ENCODE data around the gene STAC. TPM values are rescaled to one million over a fixed set of nuclear protein-coding genes. Genes with fewer than 3 reads are reported as not detected.

Gene STAC
- total RNA-seq, 4 donors from 2014 or later = 3.1 to 7.6 (median 5.5) TPM

- TF ChIP-seq, protein P1, sequence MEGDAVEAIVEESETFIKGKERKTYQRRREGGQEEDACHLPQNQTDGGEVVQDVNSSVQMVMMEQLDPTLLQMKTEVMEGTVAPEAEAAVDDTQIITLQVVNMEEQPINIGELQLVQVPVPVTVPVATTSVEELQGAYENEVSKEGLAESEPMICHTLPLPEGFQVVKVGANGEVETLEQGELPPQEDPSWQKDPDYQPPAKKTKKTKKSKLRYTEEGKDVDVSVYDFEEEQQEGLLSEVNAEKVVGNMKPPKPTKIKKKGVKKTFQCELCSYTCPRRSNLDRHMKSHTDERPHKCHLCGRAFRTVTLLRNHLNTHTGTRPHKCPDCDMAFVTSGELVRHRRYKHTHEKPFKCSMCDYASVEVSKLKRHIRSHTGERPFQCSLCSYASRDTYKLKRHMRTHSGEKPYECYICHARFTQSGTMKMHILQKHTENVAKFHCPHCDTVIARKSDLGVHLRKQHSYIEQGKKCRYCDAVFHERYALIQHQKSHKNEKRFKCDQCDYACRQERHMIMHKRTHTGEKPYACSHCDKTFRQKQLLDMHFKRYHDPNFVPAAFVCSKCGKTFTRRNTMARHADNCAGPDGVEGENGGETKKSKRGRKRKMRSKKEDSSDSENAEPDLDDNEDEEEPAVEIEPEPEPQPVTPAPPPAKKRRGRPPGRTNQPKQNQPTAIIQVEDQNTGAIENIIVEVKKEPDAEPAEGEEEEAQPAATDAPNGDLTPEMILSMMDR (IDR thresholded peaks at IDR 0.05; ENCODE audit: low read depth) = no peak
Observed at GRCh38 chr3:36455406-36455805, 75.1 kb downstream of the STAC start.

- TF ChIP-seq, protein P1 (IDR thresholded peaks at IDR 0.05; ENCODE audit: low read depth) = no peak
Observed at GRCh38 chr3:36456784-36457183, 76.5 kb downstream of the STAC start.

GRCh38 chr3:36457667-36458066, 77.4 kb downstream of the STAC start:
- TF ChIP-seq, protein P1 (IDR thresholded peaks at IDR 0.05; ENCODE audit: low read depth) = no peak

GRCh38 chr3:36459177-36459576, 78.9 kb downstream of the STAC start:
- TF ChIP-seq, protein P1 (IDR thresholded peaks at IDR 0.05; ENCODE audit: low read depth) = no peak

DNA sequence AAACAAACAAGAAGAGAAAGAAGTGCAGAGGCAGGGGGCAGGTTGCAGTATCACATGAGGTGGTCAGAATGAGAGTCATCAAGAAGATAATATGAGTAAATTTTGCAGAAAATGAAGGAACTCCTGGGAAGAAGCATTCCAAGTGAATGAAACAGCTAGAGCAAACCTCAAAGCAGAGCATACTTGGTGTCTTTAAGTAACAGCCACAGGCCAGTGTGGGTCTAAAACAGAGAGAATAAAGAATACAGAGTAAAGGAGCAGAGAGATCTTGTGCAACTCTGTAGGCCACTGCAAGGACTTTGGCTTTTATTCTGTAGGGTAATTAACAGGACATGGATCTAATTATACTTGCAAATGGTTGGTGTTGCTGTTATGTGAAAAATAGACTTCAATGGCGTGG, 81.3 kb downstream of the STAC start:
- TF ChIP-seq, protein P1 (IDR thresholded peaks at IDR 0.05; ENCODE audit: low read depth) = no peak

DNA sequence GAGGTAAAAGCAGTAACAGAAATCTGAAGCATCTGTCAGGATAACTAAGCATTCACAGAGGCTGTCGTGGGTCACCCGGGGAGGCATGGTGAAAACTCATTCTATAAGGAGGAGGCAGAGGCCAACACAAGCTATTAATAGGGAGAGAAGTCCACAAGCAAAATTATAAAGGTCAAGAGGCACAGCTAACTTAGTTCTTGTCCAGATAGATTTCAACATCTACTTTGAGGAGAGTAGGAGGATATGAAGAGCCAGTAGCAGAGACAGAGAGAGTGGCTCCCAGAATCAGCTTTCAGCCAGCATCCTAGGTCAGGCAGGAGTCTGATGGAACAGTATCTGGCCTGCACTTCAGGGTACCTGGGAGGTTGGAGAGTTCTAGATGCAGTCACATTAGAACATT, 95.3 kb downstream of the STAC start:
- TF ChIP-seq, protein P1 (IDR thresholded peaks at IDR 0.05; ENCODE audit: low read depth) = no peak

GRCh38 chr3:36476286-36476942, 96.1 kb downstream of the STAC start:
- TF ChIP-seq, protein P1 (IDR thresholded peaks at IDR 0.05; ENCODE audit: low read depth) = no peak
